Measurements from ENCODE around the gene KLHL9.

The KLHL9 gene

DNA sequence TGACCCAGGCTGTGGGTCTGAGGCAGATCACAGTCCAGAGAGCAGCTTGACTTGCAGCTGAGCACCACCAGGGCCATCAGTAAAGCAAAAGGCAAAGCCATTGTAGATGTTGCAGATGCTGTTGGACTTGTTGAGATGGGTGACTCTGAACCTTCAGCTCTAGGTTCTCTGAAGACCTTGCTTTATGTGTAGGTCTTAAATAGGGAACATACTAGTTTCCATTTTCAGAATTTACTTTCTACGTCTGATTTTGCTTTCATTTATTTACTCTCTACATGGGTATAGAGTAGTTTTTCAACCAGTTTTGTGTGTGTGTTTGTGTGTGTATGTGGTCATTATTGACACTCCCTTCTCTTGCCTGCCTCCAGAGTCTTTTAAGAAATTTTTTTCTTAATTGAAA lies 15.6 kb upstream of the KLHL9 start, which contains the start of gene IFNA6:
IFNA6 (minus strand) TSS at position 101 of the 400 bp plus-strand sequence; CDS start at position 101, 0 bp downstream.
- TF ChIP-seq ZNF565 (CRISPR knock-in tag; conservative IDR thresholded peaks at IDR 0.05; ENCODE audit: low read depth) (no peak), CSDC2 (CRISPR knock-in tag; IDR thresholded peaks at IDR 0.05) (no peak), ZNF70 (CRISPR knock-in tag; IDR thresholded peaks at IDR 0.05) (no peak), ARNTL (CRISPR knock-in tag; IDR thresholded peaks at IDR 0.05; ENCODE audit: borderline replicate concordance, low read depth) (no peak), ISL1 (CRISPR knock-in tag; IDR thresholded peaks at IDR 0.05) (no peak), ZFP30 (CRISPR knock-in tag; IDR thresholded peaks at IDR 0.05) (no peak), OSR1 (CRISPR knock-in tag; IDR thresholded peaks at IDR 0.05) (no peak), SNAI2 (CRISPR knock-in tag; IDR thresholded peaks at IDR 0.05) (no peak), POU6F1 (CRISPR knock-in tag; IDR thresholded peaks at IDR 0.05; ENCODE audit: borderline replicate concordance, low read depth) (no peak), ZC3H10 (CRISPR knock-in tag; IDR thresholded peaks at IDR 0.05) (no peak), BACH2 (CRISPR knock-in tag; IDR thresholded peaks at IDR 0.05; ENCODE audit: borderline replicate concordance) (no peak), GLIS3 (CRISPR knock-in tag; IDR thresholded peaks at IDR 0.05) (no peak), ESRRG (CRISPR knock-in tag; IDR thresholded peaks at IDR 0.05) (no peak), ZNF8 (CRISPR knock-in tag; IDR thresholded peaks at IDR 0.05) (no peak), RARB (CRISPR knock-in tag; IDR thresholded peaks at IDR 0.05) (no peak), ZFP3 (CRISPR knock-in tag; IDR thresholded peaks at IDR 0.05) (no peak), TCF4 (CRISPR knock-in tag; IDR thresholded peaks at IDR 0.05; ENCODE audit: borderline replicate concordance) (no peak)
- TF ChIP-seq, protein P1, sequence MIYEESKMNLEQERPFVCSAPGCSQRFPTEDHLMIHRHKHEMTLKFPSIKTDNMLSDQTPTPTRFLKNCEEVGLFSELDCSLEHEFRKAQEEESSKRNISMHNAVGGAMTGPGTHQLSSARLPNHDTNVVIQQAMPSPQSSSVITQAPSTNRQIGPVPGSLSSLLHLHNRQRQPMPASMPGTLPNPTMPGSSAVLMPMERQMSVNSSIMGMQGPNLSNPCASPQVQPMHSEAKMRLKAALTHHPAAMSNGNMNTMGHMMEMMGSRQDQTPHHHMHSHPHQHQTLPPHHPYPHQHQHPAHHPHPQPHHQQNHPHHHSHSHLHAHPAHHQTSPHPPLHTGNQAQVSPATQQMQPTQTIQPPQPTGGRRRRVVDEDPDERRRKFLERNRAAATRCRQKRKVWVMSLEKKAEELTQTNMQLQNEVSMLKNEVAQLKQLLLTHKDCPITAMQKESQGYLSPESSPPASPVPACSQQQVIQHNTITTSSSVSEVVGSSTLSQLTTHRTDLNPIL (CRISPR knock-in tag; IDR thresholded peaks at IDR 0.05; ENCODE audit: low read depth) = no peak
- no peak for ATAC-seq

GRCh38 chr9:21348430-21348970 lies 13.3 kb upstream of the KLHL9 start:
- no peak for ATAC-seq
- TF ChIP-seq, protein P2, sequence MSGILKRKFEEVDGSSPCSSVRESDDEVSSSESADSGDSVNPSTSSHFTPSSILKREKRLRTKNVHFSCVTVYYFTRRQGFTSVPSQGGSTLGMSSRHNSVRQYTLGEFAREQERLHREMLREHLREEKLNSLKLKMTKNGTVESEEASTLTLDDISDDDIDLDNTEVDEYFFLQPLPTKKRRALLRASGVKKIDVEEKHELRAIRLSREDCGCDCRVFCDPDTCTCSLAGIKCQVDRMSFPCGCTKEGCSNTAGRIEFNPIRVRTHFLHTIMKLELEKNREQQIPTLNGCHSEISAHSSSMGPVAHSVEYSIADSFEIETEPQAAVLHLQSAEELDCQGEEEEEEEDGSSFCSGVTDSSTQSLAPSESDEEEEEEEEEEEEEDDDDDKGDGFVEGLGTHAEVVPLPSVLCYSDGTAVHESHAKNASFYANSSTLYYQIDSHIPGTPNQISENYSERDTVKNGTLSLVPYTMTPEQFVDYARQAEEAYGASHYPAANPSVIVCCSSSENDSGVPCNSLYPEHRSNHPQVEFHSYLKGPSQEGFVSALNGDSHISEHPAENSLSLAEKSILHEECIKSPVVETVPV (CRISPR knock-in tag; IDR thresholded peaks at IDR 0.05) = no peak
- TF ChIP-seq RARB (CRISPR knock-in tag; IDR thresholded peaks at IDR 0.05) (no peak), ZFP30 (CRISPR knock-in tag; IDR thresholded peaks at IDR 0.05) (no peak), BACH2 (CRISPR knock-in tag; IDR thresholded peaks at IDR 0.05; ENCODE audit: borderline replicate concordance) (no peak)

GRCh38 chr9:21340735-21341134 lies 5.5 kb upstream of the KLHL9 start:
- TF ChIP-seq ZFP3 (CRISPR knock-in tag; IDR thresholded peaks at IDR 0.05) = no peak
- no peak for TF ChIP-seq PPARA (CRISPR knock-in tag; IDR thresholded peaks at IDR 0.05; ENCODE audit: borderline replicate concordance)
- no peak for TF ChIP-seq TOX (CRISPR knock-in tag; IDR thresholded peaks at IDR 0.05; ENCODE audit: borderline replicate concordance)
- no peak for TF ChIP-seq ARNTL (CRISPR knock-in tag; IDR thresholded peaks at IDR 0.05; ENCODE audit: borderline replicate concordance, low read depth)
- TF ChIP-seq OSR1 (CRISPR knock-in tag; IDR thresholded peaks at IDR 0.05) = no peak
- no peak for TF ChIP-seq ISL1 (CRISPR knock-in tag; IDR thresholded peaks at IDR 0.05)
- TF ChIP-seq ZNF8 (CRISPR knock-in tag; IDR thresholded peaks at IDR 0.05) = no peak
- no peak for TF ChIP-seq RARB (CRISPR knock-in tag; IDR thresholded peaks at IDR 0.05)
- no peak for TF ChIP-seq BACH2 (CRISPR knock-in tag; IDR thresholded peaks at IDR 0.05; ENCODE audit: borderline replicate concordance)
- no peak for TF ChIP-seq CSDC2 (CRISPR knock-in tag; IDR thresholded peaks at IDR 0.05)
- TF ChIP-seq GLIS3 (CRISPR knock-in tag; IDR thresholded peaks at IDR 0.05) = no peak
- ATAC-seq = no peak

DNA sequence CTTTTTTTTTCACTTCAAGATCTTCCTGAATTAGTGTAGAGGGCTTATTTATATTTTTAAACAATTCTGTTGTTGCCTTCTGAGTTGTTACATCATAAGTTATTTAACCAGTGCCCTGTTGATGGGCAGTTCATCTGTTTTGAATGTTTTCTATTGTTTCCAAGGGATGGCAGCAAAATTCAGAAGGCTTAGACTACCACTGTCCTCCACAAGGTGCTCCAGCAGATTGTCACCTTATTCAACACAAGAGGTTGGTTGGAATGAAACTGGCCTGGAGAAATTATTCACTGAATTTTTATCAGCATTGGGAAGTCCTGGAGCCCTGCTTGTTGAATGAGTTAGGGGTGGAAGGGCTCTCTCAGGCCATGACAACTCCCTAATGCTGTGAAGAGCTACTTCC lies 1.3 kb upstream of the KLHL9 start:
- TF ChIP-seq ZFP3 (CRISPR knock-in tag; IDR thresholded peaks at IDR 0.05) (no peak), ZNF8 (CRISPR knock-in tag; IDR thresholded peaks at IDR 0.05) (no peak), ISL1 (CRISPR knock-in tag; IDR thresholded peaks at IDR 0.05) (no peak), TOX (CRISPR knock-in tag; IDR thresholded peaks at IDR 0.05; ENCODE audit: borderline replicate concordance) (no peak), SNAI2 (CRISPR knock-in tag; IDR thresholded peaks at IDR 0.05) (no peak), BACH2 (CRISPR knock-in tag; IDR thresholded peaks at IDR 0.05; ENCODE audit: borderline replicate concordance) (no peak), ZNF70 (CRISPR knock-in tag; IDR thresholded peaks at IDR 0.05) (no peak), TSHZ2 (CRISPR knock-in tag; IDR thresholded peaks at IDR 0.05) (no peak), OSR1 (CRISPR knock-in tag; IDR thresholded peaks at IDR 0.05) (no peak), ZNF565 (CRISPR knock-in tag; conservative IDR thresholded peaks at IDR 0.05; ENCODE audit: low read depth) (no peak), ESRRG (CRISPR knock-in tag; IDR thresholded peaks at IDR 0.05) (no peak), ARNTL (CRISPR knock-in tag; IDR thresholded peaks at IDR 0.05; ENCODE audit: borderline replicate concordance, low read depth) (no peak), GLIS3 (CRISPR knock-in tag; IDR thresholded peaks at IDR 0.05) (no peak), ZC3H10 (CRISPR knock-in tag; IDR thresholded peaks at IDR 0.05) (no peak), TCF4 (CRISPR knock-in tag; IDR thresholded peaks at IDR 0.05; ENCODE audit: borderline replicate concordance) (no peak), POU6F1 (CRISPR knock-in tag; IDR thresholded peaks at IDR 0.05; ENCODE audit: borderline replicate concordance, low read depth) (no peak), CSDC2 (CRISPR knock-in tag; IDR thresholded peaks at IDR 0.05) (no peak)
- TF ChIP-seq, protein P2 (CRISPR knock-in tag; IDR thresholded peaks at IDR 0.05) = no peak

More for the DNA sequence above, 1.3 kb upstream of the KLHL9 start:
- ATAC-seq = no peak
